Activated CD4-positive, alpha-beta T cell treated with anti-CD3 and anti-CD28 coated beads for 24 hours (primary cell): ENCODE results near the gene GARS1.
A peak's percentile ranks its signal among the peaks of the same experiment; 100 is the strongest.
"Not testable (repeated sequence)": the region's sequence is repeated elsewhere in the genome, so short reads cannot be mapped to it uniquely, and the experiment has no call there.

Experiments
- DNase-seq, 2 donors: peaks; one replicate each; pipeline ENCODE4 v3.0.0-alpha.2; 2020; ENCODE audit warnings: low read depth in 2 of 2

The GARS1 gene

GRCh38 chr7:30575910-30576309, 18.8 kb upstream of the GARS1 start:
- no peak for DNase-seq

GRCh38 chr7:30583181-30583580, 11.5 kb upstream of the GARS1 start:
- DNase-seq, result no peak

GRCh38 chr7:30584415-30584814, 10.3 kb upstream of the GARS1 start:
- no peak for DNase-seq

- no peak for DNase-seq
Measured at GRCh38 chr7:30584965-30585364, 9.7 kb upstream of the GARS1 start.

GRCh38 chr7:30585675-30586074, 9.0 kb upstream of the GARS1 start:
- DNase-seq, result no peak

- not testable (repeated sequence) for DNase-seq
Measured at GRCh38 chr7:30587547-30587946, 7.1 kb upstream of the GARS1 start.

GRCh38 chr7:30589111-30589510, 5.6 kb upstream of the GARS1 start:
- DNase-seq, result no peak

- peak in 1 of 2 donors; percentile 22 for DNase-seq
Measured at GRCh38 chr7:30594048-30594539, 584 bp upstream of the GARS1 start.

GRCh38 chr7:30595436-30596013, 847 bp downstream of the GARS1 start:
- no peak for DNase-seq

- DNase-seq, result no peak
Measured at GRCh38 chr7:30596014-30596641, 1.4 kb downstream of the GARS1 start.

- no peak for DNase-seq
Measured at GRCh38 chr7:30596721-30597120, 2.0 kb downstream of the GARS1 start.

- DNase-seq, result no peak
Measured at GRCh38 chr7:30598121-30598876, 3.6 kb downstream of the GARS1 start.

- DNase-seq, result no peak
Measured at GRCh38 chr7:30604901-30605300, 10.2 kb downstream of the GARS1 start.

GRCh38 chr7:30605832-30606231, 11.2 kb downstream of the GARS1 start:
- no peak for DNase-seq

GRCh38 chr7:30612658-30613265, 18.1 kb downstream of the GARS1 start:
- no peak for DNase-seq

- DNase-seq, result no peak
Measured at GRCh38 chr7:30613366-30614325, 19.0 kb downstream of the GARS1 start.

- DNase-seq, result no peak
Measured at GRCh38 chr7:30616318-30616717, 21.6 kb downstream of the GARS1 start.

GRCh38 chr7:30617359-30617758, 22.7 kb downstream of the GARS1 start:
- no peak for DNase-seq

- DNase-seq, result no peak
Measured at GRCh38 chr7:30618080-30618676, 23.5 kb downstream of the GARS1 start.

- DNase-seq, result no peak
Measured at GRCh38 chr7:30618961-30619360, 24.3 kb downstream of the GARS1 start.

GRCh38 chr7:30625283-30625682, 30.6 kb downstream of the GARS1 start:
- DNase-seq, result no peak
